Measurements from ENCODE around the gene ZNF644. TPM values are rescaled to one million over a fixed set of nuclear protein-coding genes. Genes with fewer than 3 reads are reported as not detected.
"Not testable (repeated sequence)": the region's sequence is repeated elsewhere in the genome, so short reads cannot be mapped to it uniquely, and the experiment has no call there.

The ZNF644 gene
- total RNA-seq, 1 experiment from 2014 or later = 71.4 TPM

DNA sequence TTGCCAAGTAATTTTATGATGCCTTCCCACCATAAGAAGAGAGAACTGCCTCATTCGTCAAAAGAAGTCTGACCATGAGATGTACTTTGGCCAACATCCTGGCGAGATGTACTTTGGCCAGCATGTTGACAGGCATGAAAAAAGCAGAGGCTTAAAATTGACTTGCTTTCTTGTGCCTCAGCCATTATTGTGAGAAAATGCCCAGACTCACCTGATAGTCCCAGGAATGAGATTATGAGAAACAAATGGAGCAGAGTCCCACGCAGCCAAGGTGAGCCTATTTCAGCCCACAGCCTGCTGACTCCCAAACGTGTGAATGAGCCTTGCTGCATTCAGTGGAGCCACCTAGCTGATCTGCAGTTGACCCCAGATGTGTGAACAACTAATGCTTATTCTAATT is 43.5 kb upstream of the ZNF644 start (continued):
- TF ChIP-seq, protein P1, sequence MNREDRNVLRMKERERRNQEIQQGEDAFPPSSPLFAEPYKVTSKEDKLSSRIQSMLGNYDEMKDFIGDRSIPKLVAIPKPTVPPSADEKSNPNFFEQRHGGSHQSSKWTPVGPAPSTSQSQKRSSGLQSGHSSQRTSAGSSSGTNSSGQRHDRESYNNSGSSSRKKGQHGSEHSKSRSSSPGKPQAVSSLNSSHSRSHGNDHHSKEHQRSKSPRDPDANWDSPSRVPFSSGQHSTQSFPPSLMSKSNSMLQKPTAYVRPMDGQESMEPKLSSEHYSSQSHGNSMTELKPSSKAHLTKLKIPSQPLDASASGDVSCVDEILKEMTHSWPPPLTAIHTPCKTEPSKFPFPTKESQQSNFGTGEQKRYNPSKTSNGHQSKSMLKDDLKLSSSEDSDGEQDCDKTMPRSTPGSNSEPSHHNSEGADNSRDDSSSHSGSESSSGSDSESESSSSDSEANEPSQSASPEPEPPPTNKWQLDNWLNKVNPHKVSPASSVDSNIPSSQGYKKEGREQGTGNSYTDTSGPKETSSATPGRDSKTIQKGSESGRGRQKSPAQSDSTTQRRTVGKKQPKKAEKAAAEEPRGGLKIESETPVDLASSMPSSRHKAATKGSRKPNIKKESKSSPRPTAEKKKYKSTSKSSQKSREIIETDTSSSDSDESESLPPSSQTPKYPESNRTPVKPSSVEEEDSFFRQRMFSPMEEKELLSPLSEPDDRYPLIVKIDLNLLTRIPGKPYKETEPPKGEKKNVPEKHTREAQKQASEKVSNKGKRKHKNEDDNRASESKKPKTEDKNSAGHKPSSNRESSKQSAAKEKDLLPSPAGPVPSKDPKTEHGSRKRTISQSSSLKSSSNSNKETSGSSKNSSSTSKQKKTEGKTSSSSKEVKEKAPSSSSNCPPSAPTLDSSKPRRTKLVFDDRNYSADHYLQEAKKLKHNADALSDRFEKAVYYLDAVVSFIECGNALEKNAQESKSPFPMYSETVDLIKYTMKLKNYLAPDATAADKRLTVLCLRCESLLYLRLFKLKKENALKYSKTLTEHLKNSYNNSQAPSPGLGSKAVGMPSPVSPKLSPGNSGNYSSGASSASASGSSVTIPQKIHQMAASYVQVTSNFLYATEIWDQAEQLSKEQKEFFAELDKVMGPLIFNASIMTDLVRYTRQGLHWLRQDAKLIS (CRISPR knock-in tag; IDR thresholded peaks at IDR 0.05; ENCODE audit: borderline replicate concordance) = no peak

- H3K27me3 Mint-ChIP-seq (ENCODE audit: low read depth); ATAC-seq; DNase-seq (ENCODE audit: low spot score); CTCF ChIA-PET; H3K4me3 Mint-ChIP-seq; H3K36me3 Mint-ChIP-seq; H3K27ac Mint-ChIP-seq; POLR2A ChIA-PET: not testable (repeated sequence)
- H3K9me3 Mint-ChIP-seq = peaks cover 26% of the 10 kb centered on the region
- H3K4me1 Mint-ChIP-seq = peaks cover 23% of the 10 kb centered on the region
Measured at GRCh38 chr1:91063403-91063802, 41.6 kb upstream of the ZNF644 start.

GRCh38 chr1:91059157-91059556 is 37.3 kb upstream of the ZNF644 start:
- H3K27ac Mint-ChIP-seq = no peak overlapping the region
- TF ChIP-seq SMAD3 (CRISPR knock-in tag; IDR thresholded peaks at IDR 0.05; ENCODE audit: borderline replicate concordance) (no peak), ZNF263 (CRISPR knock-in tag; IDR thresholded peaks at IDR 0.05; ENCODE audit: low read depth) (no peak), JUN (CRISPR knock-in tag; IDR thresholded peaks at IDR 0.05) (no peak), RORB (CRISPR knock-in tag; IDR thresholded peaks at IDR 0.05) (no peak), CTCF (IDR thresholded peaks at IDR 0.05) (no peak), NR2C2 (CRISPR knock-in tag; IDR thresholded peaks at IDR 0.05) (no peak), SP1 (CRISPR knock-in tag; conservative IDR thresholded peaks at IDR 0.05) (no peak), GRHL2 (CRISPR knock-in tag; IDR thresholded peaks at IDR 0.05; ENCODE audit: insufficient replicate concordance, severe bottlenecking) (no peak), ZNF396 (CRISPR knock-in tag; IDR thresholded peaks at IDR 0.05; ENCODE audit: borderline replicate concordance) (no peak), NFATC4 (CRISPR knock-in tag; IDR thresholded peaks at IDR 0.05) (no peak), CBFB (CRISPR knock-in tag; IDR thresholded peaks at IDR 0.05; ENCODE audit: low read depth) (no peak), CREB1 (CRISPR knock-in tag; IDR thresholded peaks at IDR 0.05) (no peak), ETV6 (CRISPR knock-in tag; IDR thresholded peaks at IDR 0.05) (no peak), ATF2 (CRISPR knock-in tag; IDR thresholded peaks at IDR 0.05; ENCODE audit: borderline replicate concordance, low read depth) (no peak)
- TF ChIP-seq, protein P2, sequence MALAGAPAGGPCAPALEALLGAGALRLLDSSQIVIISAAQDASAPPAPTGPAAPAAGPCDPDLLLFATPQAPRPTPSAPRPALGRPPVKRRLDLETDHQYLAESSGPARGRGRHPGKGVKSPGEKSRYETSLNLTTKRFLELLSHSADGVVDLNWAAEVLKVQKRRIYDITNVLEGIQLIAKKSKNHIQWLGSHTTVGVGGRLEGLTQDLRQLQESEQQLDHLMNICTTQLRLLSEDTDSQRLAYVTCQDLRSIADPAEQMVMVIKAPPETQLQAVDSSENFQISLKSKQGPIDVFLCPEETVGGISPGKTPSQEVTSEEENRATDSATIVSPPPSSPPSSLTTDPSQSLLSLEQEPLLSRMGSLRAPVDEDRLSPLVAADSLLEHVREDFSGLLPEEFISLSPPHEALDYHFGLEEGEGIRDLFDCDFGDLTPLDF (CRISPR knock-in tag; IDR thresholded peaks at IDR 0.05) = no peak
- TF ChIP-seq, protein P3, sequence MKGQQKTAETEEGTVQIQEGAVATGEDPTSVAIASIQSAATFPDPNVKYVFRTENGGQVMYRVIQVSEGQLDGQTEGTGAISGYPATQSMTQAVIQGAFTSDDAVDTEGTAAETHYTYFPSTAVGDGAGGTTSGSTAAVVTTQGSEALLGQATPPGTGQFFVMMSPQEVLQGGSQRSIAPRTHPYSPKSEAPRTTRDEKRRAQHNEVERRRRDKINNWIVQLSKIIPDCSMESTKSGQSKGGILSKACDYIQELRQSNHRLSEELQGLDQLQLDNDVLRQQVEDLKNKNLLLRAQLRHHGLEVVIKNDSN (CRISPR knock-in tag; IDR thresholded peaks at IDR 0.05) = no peak
- TF ChIP-seq, protein P4, sequence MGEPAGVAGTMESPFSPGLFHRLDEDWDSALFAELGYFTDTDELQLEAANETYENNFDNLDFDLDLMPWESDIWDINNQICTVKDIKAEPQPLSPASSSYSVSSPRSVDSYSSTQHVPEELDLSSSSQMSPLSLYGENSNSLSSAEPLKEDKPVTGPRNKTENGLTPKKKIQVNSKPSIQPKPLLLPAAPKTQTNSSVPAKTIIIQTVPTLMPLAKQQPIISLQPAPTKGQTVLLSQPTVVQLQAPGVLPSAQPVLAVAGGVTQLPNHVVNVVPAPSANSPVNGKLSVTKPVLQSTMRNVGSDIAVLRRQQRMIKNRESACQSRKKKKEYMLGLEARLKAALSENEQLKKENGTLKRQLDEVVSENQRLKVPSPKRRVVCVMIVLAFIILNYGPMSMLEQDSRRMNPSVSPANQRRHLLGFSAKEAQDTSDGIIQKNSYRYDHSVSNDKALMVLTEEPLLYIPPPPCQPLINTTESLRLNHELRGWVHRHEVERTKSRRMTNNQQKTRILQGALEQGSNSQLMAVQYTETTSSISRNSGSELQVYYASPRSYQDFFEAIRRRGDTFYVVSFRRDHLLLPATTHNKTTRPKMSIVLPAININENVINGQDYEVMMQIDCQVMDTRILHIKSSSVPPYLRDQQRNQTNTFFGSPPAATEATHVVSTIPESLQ (CRISPR knock-in tag; IDR thresholded peaks at IDR 0.05) = no peak
- TF ChIP-seq, protein P5, sequence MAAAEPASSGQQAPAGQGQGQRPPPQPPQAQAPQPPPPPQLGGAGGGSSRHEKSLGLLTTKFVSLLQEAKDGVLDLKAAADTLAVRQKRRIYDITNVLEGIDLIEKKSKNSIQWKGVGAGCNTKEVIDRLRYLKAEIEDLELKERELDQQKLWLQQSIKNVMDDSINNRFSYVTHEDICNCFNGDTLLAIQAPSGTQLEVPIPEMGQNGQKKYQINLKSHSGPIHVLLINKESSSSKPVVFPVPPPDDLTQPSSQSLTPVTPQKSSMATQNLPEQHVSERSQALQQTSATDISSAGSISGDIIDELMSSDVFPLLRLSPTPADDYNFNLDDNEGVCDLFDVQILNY (CRISPR knock-in tag; IDR thresholded peaks at IDR 0.05) = no peak
- ChIA-PET CTCF (interaction anchor here (1.9 kb wide), 1 partner anchor 107 kb away, joined by 10 read pairs; no protein-coding TSS in a partner anchor), POLR2A (no interaction called here)
- DNase-seq (ENCODE audit: low spot score) (no peak), ATAC-seq (no peak)
- peaks cover 4% of the 10 kb centered on the region; the same call in 1 of the 2 replicates for H3K4me1 Mint-ChIP-seq
- peaks cover 3% of the 10 kb centered on the region for H3K36me3 Mint-ChIP-seq
- H3K9me3 Mint-ChIP-seq = peaks cover 23% of the 10 kb centered on the region
- H3K4me3 Mint-ChIP-seq = no peak overlapping the region
- peaks cover 4% of the 10 kb centered on the region; the same call in 1 of the 2 replicates for H3K27me3 Mint-ChIP-seq (ENCODE audit: low read depth)

All from WTC11 (cell line).